GM18873 (cell line): ENCODE data around the gene ADAMTS9.

ENCODE experiments used
- ATAC-seq: cut with Tn5 transposase; IDR thresholded peaks from one replicate; pipeline ENCODE4 v1.9.1; 2021; ENCODE audit warnings: mild to moderate bottlenecking, moderate library complexity, moderate number of reproducible peaks; ENCODE audit not compliant: unreplicated experiment, low FRiP score

Gene ADAMTS9

GRCh38 chr3:64586952-64587351 is 100.8 kb downstream of the ADAMTS9 start:
- ATAC-seq, result no peak

GRCh38 chr3:64584179-64584578 is 103.6 kb downstream of the ADAMTS9 start:
- no peak for ATAC-seq

GRCh38 chr3:64578797-64579196 is 109.0 kb downstream of the ADAMTS9 start:
- no peak for ATAC-seq

GRCh38 chr3:64578062-64578770 is 109.6 kb downstream of the ADAMTS9 start:
- ATAC-seq, result no peak

GRCh38 chr3:64576211-64576775 is 111.5 kb downstream of the ADAMTS9 start:
- ATAC-seq, result no peak

- no peak for ATAC-seq
Measured at GRCh38 chr3:64575211-64575844, 112.5 kb downstream of the ADAMTS9 start.

- no peak for ATAC-seq
Measured at GRCh38 chr3:64574194-64574593, 113.6 kb downstream of the ADAMTS9 start.

- no peak for ATAC-seq
Measured at GRCh38 chr3:64571982-64572381, 115.8 kb downstream of the ADAMTS9 start.

- ATAC-seq, result no peak
Measured at GRCh38 chr3:64568895-64569517, 118.8 kb downstream of the ADAMTS9 start.

GRCh38 chr3:64566859-64567258 is 120.9 kb downstream of the ADAMTS9 start:
- no peak for ATAC-seq

GRCh38 chr3:64563751-64564150 is 124.0 kb downstream of the ADAMTS9 start:
- ATAC-seq, result no peak

- no peak for ATAC-seq
Measured at GRCh38 chr3:64561868-64562267, 125.9 kb downstream of the ADAMTS9 start.

GRCh38 chr3:64561325-64561843 is 126.4 kb downstream of the ADAMTS9 start:
- ATAC-seq, result no peak

GRCh38 chr3:64560791-64561190 is 127.0 kb downstream of the ADAMTS9 start:
- ATAC-seq, result no peak

GRCh38 chr3:64559588-64559987 is 128.2 kb downstream of the ADAMTS9 start:
- no peak for ATAC-seq

GRCh38 chr3:64556046-64556445 is 131.8 kb downstream of the ADAMTS9 start:
- ATAC-seq, result no peak

GRCh38 chr3:64555351-64555750 is 132.4 kb downstream of the ADAMTS9 start:
- no peak for ATAC-seq

- ATAC-seq, result no peak
Measured at GRCh38 chr3:64554096-64554920, 133.5 kb downstream of the ADAMTS9 start.

- ATAC-seq, result no peak
Measured at GRCh38 chr3:64552966-64553365, 134.8 kb downstream of the ADAMTS9 start.

GRCh38 chr3:64552160-64552559 is 135.6 kb downstream of the ADAMTS9 start:
- ATAC-seq, result no peak
